Measurements from ENCODE around the gene CCDC81. TPM values are rescaled to one million over a fixed set of nuclear protein-coding genes. Genes with fewer than 3 reads are reported as not detected.
"Not testable (repeated sequence)": the region's sequence is repeated elsewhere in the genome, so short reads cannot be mapped to it uniquely, and the experiment has no call there.

The CCDC81 gene
- polyA plus RNA-seq, 1 donor = 0.85 TPM

DNA sequence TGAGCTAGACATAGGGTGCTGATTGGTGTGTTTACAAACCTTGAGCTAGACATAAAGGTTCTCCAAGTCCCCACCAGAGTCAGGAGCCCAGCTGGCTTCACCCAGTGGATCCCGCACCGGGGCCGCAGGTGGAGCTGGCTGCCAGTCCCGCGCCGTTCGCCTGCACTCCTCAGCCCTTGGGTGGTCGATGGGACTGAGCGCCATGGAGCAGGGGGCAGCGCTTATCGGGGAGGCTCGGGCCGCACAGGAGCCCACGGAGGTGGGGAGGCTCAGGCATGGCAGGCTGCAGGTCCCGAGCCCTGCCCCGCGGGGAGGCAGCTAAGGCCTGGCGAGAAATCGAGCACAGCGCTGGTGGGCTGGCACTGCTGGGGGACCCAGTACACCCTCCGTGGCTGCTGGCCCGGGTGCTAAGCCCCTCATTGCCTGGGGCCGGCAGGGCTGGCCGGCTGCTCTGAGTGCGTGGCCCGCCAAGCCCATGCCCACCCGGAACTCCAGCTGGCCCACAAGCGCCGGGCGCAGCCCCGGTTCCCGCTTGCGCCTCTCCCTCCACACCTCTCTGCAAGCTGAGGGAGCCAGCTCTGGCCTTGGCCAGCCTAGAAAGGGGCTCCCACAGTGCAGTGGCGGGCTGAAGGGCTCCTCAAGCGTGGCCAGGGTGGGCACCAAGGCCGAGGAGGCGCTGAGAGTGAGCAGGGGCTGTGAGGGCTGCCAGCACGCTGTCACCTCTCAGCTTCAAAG lies 58.8 kb downstream of the CCDC81 start:
- not testable (repeated sequence) for H3K27me3 ChIP-seq (ENCODE audit: control insufficient read depth, insufficient read depth, low read length); H3K27ac ChIP-seq (ENCODE audit: low read length); H3K4me3 ChIP-seq (ENCODE audit: low read length); H3K4me1 ChIP-seq (ENCODE audit: control insufficient read depth, insufficient read depth, low read length); DNase-seq; H3K36me3 ChIP-seq (ENCODE audit: control insufficient read depth, insufficient read depth, low read length)
- WGBS (ENCODE audit: insufficient coverage, low lambda C conversion rate) = no CpG with 5 or more reads among the region's 38 CpGs
- H3K9me3 ChIP-seq (ENCODE audit: control insufficient read depth, low read depth, low read length) = peaks cover 14% of the 10 kb centered on the region

DNA sequence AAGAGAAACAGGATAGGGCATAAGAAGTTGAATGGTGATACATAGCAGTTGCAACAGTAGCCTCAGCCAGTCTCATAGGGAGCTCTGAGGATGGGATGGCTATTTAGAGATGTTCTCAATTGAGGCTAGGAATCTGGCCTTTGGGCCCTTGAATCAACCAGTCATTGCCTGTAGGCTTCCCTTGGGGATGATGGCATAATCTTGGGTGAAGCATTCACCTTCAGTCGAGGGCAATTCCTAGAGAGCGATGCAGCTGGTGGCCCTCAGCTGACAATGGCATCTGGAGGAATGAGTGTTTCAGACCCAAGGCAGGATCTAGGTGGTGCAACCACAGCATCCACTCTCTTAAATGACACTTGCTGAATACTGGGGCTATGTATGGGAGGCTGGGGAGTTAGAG lies 61.0 kb downstream of the CCDC81 start:
- no CpG with 5 or more reads among the region's 2 CpGs for WGBS (ENCODE audit: insufficient coverage, low lambda C conversion rate)
- no peaks in the 10 kb centered on the region for H3K36me3 ChIP-seq (ENCODE audit: control insufficient read depth, insufficient read depth, low read length)

DNA sequence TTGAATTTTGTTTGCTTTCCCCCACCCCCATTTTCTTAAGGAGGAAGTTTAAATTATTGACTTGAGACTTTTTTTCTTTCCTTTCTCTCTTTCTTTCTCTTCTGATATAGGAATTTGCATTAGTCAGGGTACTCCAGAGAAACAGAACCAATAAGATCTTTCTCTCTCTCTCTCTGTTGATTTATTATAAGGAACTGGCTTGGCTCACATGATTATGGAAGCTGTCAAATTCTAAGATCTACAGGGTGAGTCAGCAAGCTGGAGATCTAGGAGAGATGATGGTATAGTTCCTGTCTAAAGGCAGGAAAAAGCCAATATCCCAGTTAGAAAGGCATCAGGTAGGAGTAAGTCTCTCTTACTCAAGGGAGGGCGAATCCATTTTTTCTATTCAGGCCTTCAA lies 64.0 kb downstream of the CCDC81 start:
- H3K27ac ChIP-seq (ENCODE audit: low read length) = no peak overlapping the region
- no peaks in the 10 kb centered on the region for H3K4me1 ChIP-seq (ENCODE audit: control insufficient read depth, insufficient read depth, low read length)
- no peak overlapping the region for H3K4me3 ChIP-seq (ENCODE audit: low read length)
- 100% methylated on average over 1 of the region's 1 CpG for WGBS (ENCODE audit: insufficient coverage, low lambda C conversion rate)
- H3K9me3 ChIP-seq (ENCODE audit: control insufficient read depth, low read depth, low read length) = peaks cover 2% of the 10 kb centered on the region
- H3K36me3 ChIP-seq (ENCODE audit: control insufficient read depth, insufficient read depth, low read length) = peaks cover 2% of the 10 kb centered on the region
- H3K27me3 ChIP-seq (ENCODE audit: control insufficient read depth, insufficient read depth, low read length) = no peaks in the 10 kb centered on the region
- DNase-seq = no peak

More for the DNA sequence above, 61.0 kb downstream of the CCDC81 start:
- peaks cover 14% of the 10 kb centered on the region for H3K9me3 ChIP-seq (ENCODE audit: control insufficient read depth, low read depth, low read length)
- no peak for DNase-seq
- H3K4me3 ChIP-seq (ENCODE audit: low read length) = no peak overlapping the region
- H3K27ac ChIP-seq (ENCODE audit: low read length) = no peak overlapping the region
- no peaks in the 10 kb centered on the region for H3K27me3 ChIP-seq (ENCODE audit: control insufficient read depth, insufficient read depth, low read length)
- H3K4me1 ChIP-seq (ENCODE audit: control insufficient read depth, insufficient read depth, low read length) = no peaks in the 10 kb centered on the region

DNA sequence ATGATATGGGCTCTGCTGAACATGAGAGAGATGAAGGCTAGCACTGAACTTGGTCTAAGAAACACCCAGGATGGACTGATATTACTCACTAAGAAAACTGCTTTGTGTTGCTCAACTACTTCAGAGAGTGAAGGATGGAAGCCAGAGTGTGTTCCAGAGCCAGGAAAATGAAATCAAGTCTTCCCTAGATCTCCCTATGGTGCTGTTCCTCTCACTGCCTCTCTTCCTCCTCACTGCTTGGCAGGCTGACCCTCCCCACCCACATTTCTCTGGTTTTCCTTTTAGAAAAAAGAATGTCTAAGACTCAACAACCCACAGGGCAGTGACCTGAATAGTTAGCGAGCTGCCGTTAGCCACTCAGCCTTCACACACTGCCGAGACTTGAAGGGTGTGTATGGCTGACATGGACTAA lies 65.6 kb downstream of the CCDC81 start:
- Histone ChIP-seq H3K4me3 (ENCODE audit: low read length) (no peak overlapping the region), H3K4me1 (ENCODE audit: control insufficient read depth, insufficient read depth, low read length) (no peaks in the 10 kb centered on the region), H3K27ac (ENCODE audit: low read length) (no peak overlapping the region), H3K27me3 (ENCODE audit: control insufficient read depth, insufficient read depth, low read length) (no peaks in the 10 kb centered on the region), H3K9me3 (ENCODE audit: control insufficient read depth, low read depth, low read length) (no peaks in the 10 kb centered on the region), H3K36me3 (ENCODE audit: control insufficient read depth, insufficient read depth, low read length) (peaks cover 7% of the 10 kb centered on the region)
- DNase-seq = no peak
- no CpG with 5 or more reads among the region's 3 CpGs for WGBS (ENCODE audit: insufficient coverage, low lambda C conversion rate)

DNA sequence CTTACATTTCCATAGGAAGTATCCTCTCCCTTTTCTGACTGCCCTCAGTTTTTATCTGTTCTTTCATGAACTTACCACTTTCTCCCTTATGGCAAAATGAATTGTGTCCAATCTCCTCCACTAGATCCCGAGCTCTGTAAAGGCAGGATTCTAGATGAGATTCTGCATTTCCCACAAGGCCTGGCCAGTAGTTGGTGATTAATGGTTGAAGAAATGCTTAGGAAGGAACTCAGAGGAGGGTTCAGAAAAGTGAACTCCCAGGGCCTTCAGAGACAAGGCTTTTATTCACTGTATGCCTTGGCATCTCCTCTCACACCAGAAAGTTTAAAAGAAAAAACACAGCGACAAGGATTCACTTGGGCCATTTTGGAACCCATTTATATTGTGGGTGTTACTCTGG lies 66.2 kb downstream of the CCDC81 start:
- WGBS (ENCODE audit: insufficient coverage, low lambda C conversion rate) = no CpG with 5 or more reads among the region's 2 CpGs
- H3K27ac ChIP-seq (ENCODE audit: low read length) = no peak overlapping the region
- no peak for DNase-seq
- H3K9me3 ChIP-seq (ENCODE audit: control insufficient read depth, low read depth, low read length) = no peaks in the 10 kb centered on the region
- H3K4me1 ChIP-seq (ENCODE audit: control insufficient read depth, insufficient read depth, low read length) = no peaks in the 10 kb centered on the region
- H3K4me3 ChIP-seq (ENCODE audit: low read length) = no peak overlapping the region
- H3K36me3 ChIP-seq (ENCODE audit: control insufficient read depth, insufficient read depth, low read length) = peaks cover 11% of the 10 kb centered on the region
- no peaks in the 10 kb centered on the region for H3K27me3 ChIP-seq (ENCODE audit: control insufficient read depth, insufficient read depth, low read length)

DNA sequence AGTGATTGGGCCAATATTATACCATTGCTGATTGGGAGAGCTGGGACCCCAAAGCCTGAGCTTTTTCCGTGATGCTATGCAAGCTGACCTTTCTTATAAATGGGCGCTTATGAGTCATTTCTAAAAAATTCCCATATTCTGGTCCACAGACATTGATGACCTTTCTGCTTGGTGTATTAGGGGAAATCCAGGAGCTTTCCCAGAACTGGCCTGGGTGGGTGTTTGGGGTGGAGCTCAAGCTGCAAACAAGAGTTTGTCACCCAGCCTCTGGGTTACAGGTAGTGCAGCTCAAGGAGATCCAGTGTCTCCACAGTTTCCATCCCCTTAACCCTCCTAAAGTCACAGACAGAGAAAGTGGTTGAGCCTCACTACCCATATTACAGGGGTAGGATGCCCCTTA lies 67.7 kb downstream of the CCDC81 start:
- Histone ChIP-seq H3K27me3 (ENCODE audit: control insufficient read depth, insufficient read depth, low read length) (no peaks in the 10 kb centered on the region), H3K36me3 (ENCODE audit: control insufficient read depth, insufficient read depth, low read length) (peaks cover 11% of the 10 kb centered on the region), H3K4me1 (ENCODE audit: control insufficient read depth, insufficient read depth, low read length) (no peaks in the 10 kb centered on the region), H3K27ac (ENCODE audit: low read length) (no peak overlapping the region), H3K9me3 (ENCODE audit: control insufficient read depth, low read depth, low read length) (no peaks in the 10 kb centered on the region), H3K4me3 (ENCODE audit: low read length) (no peak overlapping the region)
- no peak for DNase-seq
- WGBS (ENCODE audit: insufficient coverage, low lambda C conversion rate) = no CpG with 5 or more reads among the region's 2 CpGs

DNA sequence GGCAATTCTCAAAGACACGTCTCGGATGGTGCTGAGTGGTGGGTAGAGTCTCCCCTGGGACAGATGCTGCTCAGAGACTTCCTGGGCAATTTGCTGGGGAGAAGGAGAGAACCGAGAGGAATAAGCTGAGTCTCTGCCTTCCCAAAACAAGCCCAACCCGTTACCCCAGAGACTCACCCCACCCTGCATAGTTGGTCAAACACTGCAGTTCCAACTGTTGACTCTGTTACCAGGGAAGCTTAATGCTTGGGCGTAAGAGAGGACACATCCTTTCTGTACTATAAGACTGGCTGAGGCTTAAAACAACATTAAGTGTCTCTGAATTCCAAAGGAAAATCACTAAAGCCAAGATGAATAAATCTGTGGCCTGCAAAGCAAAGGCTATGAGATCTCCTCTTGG lies 68.1 kb downstream of the CCDC81 start:
- Histone ChIP-seq H3K36me3 (ENCODE audit: control insufficient read depth, insufficient read depth, low read length) (peaks cover 11% of the 10 kb centered on the region), H3K4me1 (ENCODE audit: control insufficient read depth, insufficient read depth, low read length) (no peaks in the 10 kb centered on the region), H3K9me3 (ENCODE audit: control insufficient read depth, low read depth, low read length) (no peaks in the 10 kb centered on the region), H3K27me3 (ENCODE audit: control insufficient read depth, insufficient read depth, low read length) (no peaks in the 10 kb centered on the region), H3K27ac (ENCODE audit: low read length) (no peak overlapping the region), H3K4me3 (ENCODE audit: low read length) (no peak overlapping the region)
- DNase-seq = no peak
- WGBS (ENCODE audit: insufficient coverage, low lambda C conversion rate) = no CpG with 5 or more reads among the region's 5 CpGs

DNA sequence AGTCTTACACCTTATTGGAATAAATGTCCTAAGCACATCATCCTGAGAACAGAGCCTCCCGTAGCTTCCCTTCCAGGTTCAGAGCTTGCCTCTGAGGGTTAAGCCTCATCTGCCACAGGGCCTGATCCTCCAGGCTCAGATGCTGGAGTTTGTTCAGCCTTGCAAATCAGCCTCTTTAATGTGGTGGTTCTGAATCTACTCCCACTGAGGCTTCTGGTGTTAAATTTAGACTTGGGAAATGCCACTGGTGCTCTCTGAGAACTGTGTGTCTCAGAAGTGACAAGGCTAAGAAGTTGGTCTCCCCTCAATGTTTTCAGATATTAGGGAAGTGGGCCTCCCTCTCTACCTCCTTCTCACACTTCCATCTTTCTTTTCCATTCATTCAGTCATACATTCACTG lies 68.7 kb downstream of the CCDC81 start:
- H3K4me1 ChIP-seq (ENCODE audit: control insufficient read depth, insufficient read depth, low read length) = no peaks in the 10 kb centered on the region
- DNase-seq = no peak
- no peak overlapping the region for H3K4me3 ChIP-seq (ENCODE audit: low read length)
- no peaks in the 10 kb centered on the region for H3K9me3 ChIP-seq (ENCODE audit: control insufficient read depth, low read depth, low read length)
- no peaks in the 10 kb centered on the region for H3K27me3 ChIP-seq (ENCODE audit: control insufficient read depth, insufficient read depth, low read length)
- H3K27ac ChIP-seq (ENCODE audit: low read length) = no peak overlapping the region
- H3K36me3 ChIP-seq (ENCODE audit: control insufficient read depth, insufficient read depth, low read length) = peaks cover 11% of the 10 kb centered on the region
- no CpG with 5 or more reads among the region's 1 CpG for WGBS (ENCODE audit: insufficient coverage, low lambda C conversion rate)

DNA sequence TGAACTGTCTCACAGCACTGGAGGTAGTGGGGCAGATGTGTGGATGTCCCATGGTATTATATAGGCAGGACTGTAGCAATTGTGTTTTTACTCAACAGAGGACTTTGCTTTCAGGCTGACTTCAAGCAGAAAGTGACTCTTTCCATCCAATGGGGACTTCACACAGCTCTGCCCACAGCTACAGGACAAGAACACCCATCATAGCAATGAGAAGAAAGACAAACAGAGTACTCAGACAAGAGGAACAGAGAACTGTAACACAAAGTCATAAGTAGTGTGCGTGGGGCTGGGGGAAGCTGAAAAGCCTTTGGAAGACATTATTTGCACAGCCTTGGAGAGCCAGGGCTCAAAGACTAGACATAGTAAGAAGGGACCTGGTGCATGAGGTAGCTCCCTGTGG lies 70.3 kb downstream of the CCDC81 start:
- H3K4me1 ChIP-seq (ENCODE audit: control insufficient read depth, insufficient read depth, low read length) = no peaks in the 10 kb centered on the region
- H3K36me3 ChIP-seq (ENCODE audit: control insufficient read depth, insufficient read depth, low read length) = peaks cover 11% of the 10 kb centered on the region
- no peak overlapping the region for H3K27ac ChIP-seq (ENCODE audit: low read length)
- H3K27me3 ChIP-seq (ENCODE audit: control insufficient read depth, insufficient read depth, low read length) = no peaks in the 10 kb centered on the region
- H3K4me3 ChIP-seq (ENCODE audit: low read length) = no peak overlapping the region
- no peak for DNase-seq
- no peaks in the 10 kb centered on the region for H3K9me3 ChIP-seq (ENCODE audit: control insufficient read depth, low read depth, low read length)
- WGBS (ENCODE audit: insufficient coverage, low lambda C conversion rate) = 83% methylated on average over 1 of the region's 1 CpG

DNA sequence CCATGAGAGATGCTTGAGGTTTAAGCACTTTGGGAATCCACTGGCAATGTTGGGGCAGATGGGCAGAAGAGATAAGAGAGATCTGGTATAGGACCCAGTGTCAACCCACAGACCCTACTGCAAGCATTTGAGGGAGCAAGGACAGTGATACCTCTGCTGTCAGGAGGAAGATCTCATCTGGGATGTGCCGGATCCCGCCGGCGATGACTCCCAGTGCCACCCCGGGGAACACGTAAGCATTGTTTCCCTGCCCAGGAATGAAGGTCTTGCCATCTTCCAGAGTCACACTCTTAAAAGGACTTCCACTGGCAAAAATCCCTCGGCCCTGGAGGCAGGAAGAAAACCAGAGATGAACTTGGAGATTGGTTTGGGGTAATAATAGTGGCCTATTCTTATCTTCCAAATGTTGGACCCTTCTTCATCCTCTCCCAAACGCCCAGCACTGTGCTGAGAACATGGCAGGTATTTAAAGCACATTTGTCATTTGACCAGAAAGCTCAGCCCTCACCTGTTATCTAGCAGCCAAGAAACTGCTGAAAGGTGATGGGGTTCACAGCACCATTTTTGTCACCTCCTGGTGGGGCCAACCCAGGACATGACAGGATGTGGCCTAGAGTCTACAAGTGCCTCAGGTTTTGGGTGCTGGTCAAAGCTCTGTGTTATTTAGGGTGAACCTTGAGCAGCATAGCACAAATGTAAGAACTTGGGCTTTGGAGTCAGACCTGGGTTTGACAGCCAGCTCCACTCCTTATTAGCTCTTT lies 71.7 kb downstream of the CCDC81 start:
- H3K27me3 ChIP-seq (ENCODE audit: control insufficient read depth, insufficient read depth, low read length) = no peaks in the 10 kb centered on the region
- H3K36me3 ChIP-seq (ENCODE audit: control insufficient read depth, insufficient read depth, low read length) = peaks cover 11% of the 10 kb centered on the region
- no peaks in the 10 kb centered on the region for H3K9me3 ChIP-seq (ENCODE audit: control insufficient read depth, low read depth, low read length)
- no peak overlapping the region for H3K27ac ChIP-seq (ENCODE audit: low read length)
- no peak for DNase-seq
- no peaks in the 10 kb centered on the region for H3K4me1 ChIP-seq (ENCODE audit: control insufficient read depth, insufficient read depth, low read length)
- no CpG with 5 or more reads among the region's 8 CpGs for WGBS (ENCODE audit: insufficient coverage, low lambda C conversion rate)
- no peak overlapping the region for H3K4me3 ChIP-seq (ENCODE audit: low read length)

DNA sequence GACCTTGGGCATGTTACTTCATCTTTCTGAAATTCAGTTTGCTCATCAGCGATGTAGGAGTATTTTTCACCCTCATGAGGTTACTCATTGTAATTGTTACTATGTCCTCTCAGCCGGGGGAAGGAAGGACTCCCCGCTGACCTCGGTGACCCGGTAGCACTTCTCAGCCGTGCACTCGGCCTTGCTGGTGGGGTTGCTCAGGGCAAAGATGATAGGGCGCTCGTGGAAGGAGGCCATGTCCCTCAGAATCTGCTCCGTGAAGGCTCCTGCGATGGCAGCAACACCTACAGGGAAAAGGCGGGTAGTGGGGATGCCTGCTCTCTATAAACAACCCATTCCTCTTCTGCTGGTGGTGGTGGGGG lies 72.2 kb downstream of the CCDC81 start:
- no peak for DNase-seq
- WGBS (ENCODE audit: insufficient coverage, low lambda C conversion rate) = no CpG with 5 or more reads among the region's 12 CpGs
- Histone ChIP-seq H3K4me3 (ENCODE audit: low read length) (no peak overlapping the region), H3K36me3 (ENCODE audit: control insufficient read depth, insufficient read depth, low read length) (peaks cover 11% of the 10 kb centered on the region), H3K4me1 (ENCODE audit: control insufficient read depth, insufficient read depth, low read length) (no peaks in the 10 kb centered on the region), H3K9me3 (ENCODE audit: control insufficient read depth, low read depth, low read length) (no peaks in the 10 kb centered on the region), H3K27me3 (ENCODE audit: control insufficient read depth, insufficient read depth, low read length) (no peaks in the 10 kb centered on the region), H3K27ac (ENCODE audit: low read length) (no peak overlapping the region)

Data from large intestine (tissue), 3 donors.